Psoas muscle (tissue), 8 donors: ENCODE measurements around the gene RALGDS. TPM values are rescaled to one million over a fixed set of nuclear protein-coding genes. Genes with fewer than 3 reads are reported as not detected.

Experiments
- ATAC-seq, 4 donors: fragments of 200-7000 bp; cut with Tn5 transposase; one replicate each; pipeline ENCODE4 v1.9.1; 2020; ENCODE audit warnings: moderate library complexity in 3 of 4, mild to moderate bottlenecking in 2 of 4
- DNase-seq, 2 donors: peaks; one replicate each; pipeline ENCODE4 v3.0.0-alpha.2; 2020
- H3K27ac ChIP-seq: fragments of 200-600 bp; one replicate; pipeline ENCODE4 v1.8.0; 2022
- H3K27me3 ChIP-seq, 3 donors: fragments of 200-600 bp in 1 of 3; one replicate each; pipeline versions ENCODE4 v1.6.1 to v1.8.0; 2013 to 2022; ENCODE audit warnings: low read length in 2 of 3, mild to moderate bottlenecking in 2 of 3, moderate library complexity in 1 of 3; ENCODE audit not compliant: insufficient read depth in 3 of 3
- H3K36me3 ChIP-seq, 2 donors: fragments of 200-600 bp in 1 of 2; one replicate each; pipeline versions ENCODE4 v1.6.1 to v1.8.0; 2013 to 2022; ENCODE audit warnings: low read depth in 1 of 2, mild to moderate bottlenecking in 1 of 2, moderate library complexity in 1 of 2; ENCODE audit not compliant: insufficient read depth in 1 of 2
- H3K4me1 ChIP-seq: fragments of 200-600 bp; one replicate; pipeline ENCODE4 v1.8.0; 2022
- H3K4me3 ChIP-seq: fragments of 200-600 bp; one replicate; pipeline ENCODE4 v1.8.0; 2022; ENCODE audit warnings: mild to moderate bottlenecking
- H3K9me3 ChIP-seq: fragments of 200-600 bp; one replicate; pipeline ENCODE4 v1.8.0; 2022
- CTCF ChIP-seq: fragments of 200-600 bp; IDR thresholded peaks from one replicate; pipeline ENCODE4 v1.8.0; 2022; ENCODE audit warnings: antibody characterized with exemption
- WGBS, 3 donors: extraction: QIAGEN DNeasy Blood & Tissue Kit; methylation state at CpG; one replicate each; pipeline versions ENCODE4 v1.1.6 to v1.1.7; 2013; 5-methylcytosine and 5-hydroxymethylcytosine counted together
- intact Hi-C, 2 donors: fragments of 100-400 bp; cut with DNase I; formaldehyde crosslinking; loops; one replicate each; pipeline versions ENCODE4 v1.11.0 to v1.14.2; 2022
- polyA plus RNA-seq, 3 donors: library from polyadenylated mRNA; stranded (reverse); fragments of 200-250 nt; gene quantifications; one replicate each; pipeline ENCODE4 v1.2.3, GENCODE V29; 2013
- total RNA-seq, 4 donors: library from RNA; stranded (reverse); fragmentation: NEBNext Ultra II Directional in 2 of 4; extraction: Animal tissue kit (Norgen Biotek cat#: 25700) in 2 of 4; gene quantifications; one replicate each; pipeline versions ENCODE4 v1.2.1 to v1.2.4, GENCODE V29; 2021 to 2023
- donor health status: healthy with polysubstance abuse.
- donor health status: DM: no; HTN: no; CAD: no; lungs with moderate emphysema.
- donor health status: Bipolar disorder and iron deficiency.
- donor health status: healthy.
- donor health status: DM: yes; HTN: yes; CAD: no.
- donor health status: DM: no; HTN: no; CAD: no.
- donor health status: DM: no; HTN: no; CAD: no.
- donor health status: DM: yes; HTN: yes; CAD: no.

RALGDS gene
- total and polyA plus RNA-seq, 7 donors: 12.3 to 64.6 (median 20.5) TPM

GRCh38 chr9:133106511-133107244 is 14.4 kb downstream of the RALGDS start:
- Histone ChIP-seq H3K4me3 (no peak overlapping the region), H3K27me3 (no peaks in the 10 kb centered on the region), H3K27ac (no peak overlapping the region), H3K36me3 (peaks cover 0 to 98% of the 10 kb centered on the region in 2 donors), H3K9me3 (no peaks in the 10 kb centered on the region), H3K4me1 (no peaks in the 10 kb centered on the region)
- DNase-seq: peak in 1 of 2 donors; percentile 45
- ATAC-seq: no peak
- no peak for TF ChIP-seq CTCF
- intact Hi-C loops: loop anchor here in 1 of 2 donors (5.0 kb wide), 1 partner anchor 54 kb away; no protein-coding TSS in a partner anchor
- WGBS, 3 donors: 86 to 89% (median 88%) methylated on average over 17 of the region's 17 CpGs

- ATAC-seq (no peak), DNase-seq (peak in 1 of 2 donors; percentile 46)
- peaks cover 0 to 98% of the 10 kb centered on the region in 2 donors for H3K36me3 ChIP-seq
- no peak overlapping the region for H3K4me3 ChIP-seq
- intact Hi-C loops: loop anchor here in 1 of 2 donors (5.0 kb wide), 1 partner anchor 53 kb away; no protein-coding TSS in a partner anchor
- 86 to 93% (median 93%) methylated on average over 5 to 7 of the region's 7 CpGs for WGBS, 3 donors
- no peaks in the 10 kb centered on the region for H3K9me3 ChIP-seq
- no peaks in the 10 kb centered on the region for H3K4me1 ChIP-seq
- no peak overlapping the region for H3K27ac ChIP-seq
- TF ChIP-seq CTCF: no peak
- H3K27me3 ChIP-seq: no peaks in the 10 kb centered on the region
Observed at GRCh38 chr9:133105461-133105770, 15.6 kb downstream of the RALGDS start.

- Histone ChIP-seq H3K4me1 (no peaks in the 10 kb centered on the region), H3K27me3 (no peaks in the 10 kb centered on the region), H3K27ac (no peak overlapping the region), H3K9me3 (no peaks in the 10 kb centered on the region), H3K4me3 (no peak overlapping the region), H3K36me3 (peaks cover 0 to 98% of the 10 kb centered on the region in 2 donors)
- 81 to 84% (median 83%) methylated on average over 15 of the region's 15 CpGs for WGBS, 3 donors
- DNase-seq (peak in 1 of 2 donors; percentile 41), ATAC-seq (no peak)
- TF ChIP-seq CTCF: no peak
- intact Hi-C loops: loop anchor here in 1 of 2 donors (5.0 kb wide), 1 partner anchor 53 kb away; no protein-coding TSS in a partner anchor
Observed at GRCh38 chr9:133104718-133105460, 16.2 kb downstream of the RALGDS start.

- TF ChIP-seq CTCF: no peak
- Histone ChIP-seq H3K9me3 (no peaks in the 10 kb centered on the region), H3K27ac (no peak overlapping the region), H3K36me3 (peaks cover 0 to 98% of the 10 kb centered on the region in 2 donors), H3K27me3 (no peaks in the 10 kb centered on the region), H3K4me3 (no peak overlapping the region), H3K4me1 (no peaks in the 10 kb centered on the region)
- ATAC-seq (no peak), DNase-seq (peak in 1 of 2 donors; percentile 49)
- intact Hi-C loops: loop anchor here (1.0 kb wide), 2 partner anchors 42 to 43 kb away; no protein-coding TSS in a partner anchor
- 79 to 83% (median 80%) methylated on average over 12 of the region's 12 CpGs for WGBS, 3 donors
Observed at GRCh38 chr9:133103987-133104505, 17.0 kb downstream of the RALGDS start.
